GM23338 (cell line): ENCODE results near the gene AFAP1L2. TPM values are rescaled to one million over a fixed set of nuclear protein-coding genes. Genes with fewer than 3 reads are reported as not detected.

ENCODE experiments used
- ATAC-seq: fragments of 200-7000 bp; cut with Tn5 transposase; 3 replicates; pipeline ENCODE4 v1.9.1; 2020
- DNase-seq: peaks from one replicate; pipeline ENCODE4 v3.0.0-alpha.2; 2015; ENCODE audit warnings: low spot score
- H2AFZ ChIP-seq: fragments of 200-600 bp; sonication (generic); 2 replicates; pipeline ENCODE4 v1.8.0; 2016; ENCODE audit warnings: antibody characterized with exemption, mild to moderate bottlenecking, moderate library complexity
- H3F3A ChIP-seq: fragments of 200-600 bp; sonication (generic); replicated peaks from 2 replicates; pipeline ENCODE4 v1.8.0; 2017; ENCODE audit warnings: antibody characterized with exemption, mixed run types, low read depth
- H3K27ac ChIP-seq: fragments of 200-600 bp; sonication (generic); 2 replicates; pipeline ENCODE4 v1.6.1; 2016; ENCODE audit warnings: low read depth
- H3K27me3 ChIP-seq: fragments of 200-600 bp; sonication (generic); 2 replicates; pipeline ENCODE4 v1.8.0; 2016; ENCODE audit warnings: mild to moderate bottlenecking, mixed run types, moderate library complexity; ENCODE audit not compliant: insufficient read depth
- H3K36me3 ChIP-seq: fragments of 200-600 bp; sonication (generic); 2 replicates; pipeline ENCODE4 v1.8.0; 2016; ENCODE audit warnings: mild to moderate bottlenecking; ENCODE audit not compliant: insufficient read depth
- H3K4me1 ChIP-seq: fragments of 200-600 bp; sonication (generic); 2 replicates; pipeline ENCODE4 v1.8.0; 2016; ENCODE audit warnings: mild to moderate bottlenecking, moderate library complexity; ENCODE audit not compliant: insufficient read depth
- H3K4me2 ChIP-seq: fragments of 200-600 bp; sonication (generic); 2 replicates; pipeline ENCODE4 v1.7.1; 2017; ENCODE audit warnings: mixed run types
- H3K4me3 ChIP-seq: fragments of 200-600 bp; sonication (generic); 2 replicates; pipeline ENCODE4 v1.6.1; 2016; ENCODE audit warnings: mixed run types
- H3K79me2 ChIP-seq: fragments of 200-600 bp; sonication (generic); replicated peaks from 2 replicates; pipeline ENCODE4 v1.8.0; 2017; ENCODE audit warnings: mild to moderate bottlenecking; ENCODE audit not compliant: insufficient read depth
- H3K9me2 ChIP-seq: fragments of 200-600 bp; sonication (generic); 2 replicates; pipeline ENCODE4 v1.8.0; 2017; ENCODE audit not compliant: insufficient read depth
- H4K20me1 ChIP-seq: fragments of 200-600 bp; sonication (generic); replicated peaks from 2 replicates; pipeline ENCODE4 v1.8.0; 2017; ENCODE audit warnings: mild to moderate bottlenecking; ENCODE audit not compliant: insufficient read depth
- H3K27ac Mint-ChIP-seq: 2 replicates; pipeline ENCODE4 v1.8.0; 2020; ENCODE audit warnings: inconsistent platforms, mild to moderate bottlenecking, moderate library complexity, mixed read lengths
- H3K27me3 Mint-ChIP-seq: 3 replicates; pipeline ENCODE4 v1.8.0; 2022; ENCODE audit warnings: low read depth, mild to moderate bottlenecking, moderate library complexity, mixed read lengths, inconsistent platforms; ENCODE audit not compliant: insufficient read depth, poor library complexity
- H3K36me3 Mint-ChIP-seq: 3 replicates; pipeline ENCODE4 v1.8.0; 2021; ENCODE audit warnings: low read depth, mild to moderate bottlenecking, inconsistent platforms, moderate library complexity, mixed read lengths
- H3K4me1 Mint-ChIP-seq: 3 replicates; pipeline ENCODE4 v1.8.0; 2020; ENCODE audit warnings: mild to moderate bottlenecking, inconsistent platforms, mixed read lengths
- H3K4me3 Mint-ChIP-seq: 3 replicates; pipeline ENCODE4 v1.8.0; 2021; ENCODE audit warnings: moderate library complexity, mild to moderate bottlenecking, inconsistent platforms, mixed read lengths
- H3K9me3 Mint-ChIP-seq: 3 replicates; pipeline ENCODE4 v1.8.0; 2020; ENCODE audit warnings: moderate library complexity, mild to moderate bottlenecking, inconsistent platforms, mixed read lengths
- EZH2phosphoT487 ChIP-seq: fragments of 200-600 bp; sonication (generic); IDR thresholded peaks from one replicate; pipeline ENCODE4 v1.8.1; 2018; ENCODE audit warnings: antibody characterized with exemption; ENCODE audit not compliant: unreplicated experiment
- POLR2AphosphoS5 ChIP-seq: IDR thresholded peaks from 2 replicates; pipeline ENCODE4 v1.6.1; 2016; ENCODE audit warnings: antibody characterized with exemption, low read depth
- polyA plus RNA-seq: library from polyadenylated mRNA; unstranded; fragments of >200 nt; fragmentation: Nextera tagmentation; extraction: Ambion mirVana; gene quantifications from 2 replicates; pipeline ENCODE4 v1.2.1, GENCODE V29; 2016
- total RNA-seq: library from RNA; depleted of rRNA; stranded (reverse); fragments of >200 nt; shearing (Covaris generic); gene quantifications from 2 replicates; pipeline ENCODE4 v1.2.3, GENCODE V29; 2014
- TF ChIP-seq, protein P1 (sequence below): fragments of 250-450 bp; sonication (Bioruptor Pico); IDR thresholded peaks from 2 replicates; pipeline ENCODE4 v1.5.0; 2020; ENCODE audit warnings: mild to moderate bottlenecking, moderate library complexity

Gene AFAP1L2
- total and polyA plus RNA-seq, 2 experiments from 2014 or later, result 2.3 to 6.5 TPM

DNA sequence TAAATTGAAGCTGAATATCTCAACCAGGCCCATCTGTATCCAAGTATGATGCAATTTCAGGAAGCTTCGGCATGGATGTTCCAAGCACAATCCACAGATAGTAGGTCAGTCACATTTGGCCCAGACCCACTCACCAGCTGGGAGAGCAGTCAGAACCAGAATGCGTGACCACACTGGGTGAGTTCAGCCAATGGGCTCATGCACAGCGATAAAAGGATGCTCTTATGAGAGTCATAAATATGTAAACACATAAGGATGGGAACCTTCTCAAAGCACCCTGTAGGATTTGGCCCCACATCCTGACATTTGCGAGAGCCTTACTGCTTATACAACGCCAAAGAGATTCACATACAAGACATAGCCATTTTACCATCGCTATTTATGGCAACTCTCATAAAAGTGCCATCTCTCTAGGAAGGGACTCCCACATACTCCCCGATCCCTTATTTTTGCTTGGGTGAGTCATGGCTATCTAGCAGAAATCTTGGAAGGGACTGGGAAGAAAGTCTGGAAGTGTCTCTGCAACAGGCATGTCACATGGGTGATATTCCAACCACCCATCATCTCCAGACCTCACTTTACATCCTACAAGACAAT is 3.0 kb downstream of the AFAP1L2 start:
- Histone ChIP-seq H3F3A (no peaks in the 10 kb centered on the region), H3K27ac (no peak overlapping the region)
- H3K27me3 Mint-ChIP-seq, result peaks cover 31% of the 10 kb centered on the region

More for the DNA sequence above, 3.0 kb downstream of the AFAP1L2 start:
- no peaks in the 10 kb centered on the region; the same call in 2 of the 3 replicates for H3K9me3 Mint-ChIP-seq
- no peak overlapping the region for H3K4me3 ChIP-seq
- peaks cover 29% of the 10 kb centered on the region for H3K4me1 Mint-ChIP-seq
- no peaks in the 10 kb centered on the region for H3K9me2 ChIP-seq
- H3K36me3 Mint-ChIP-seq, result no peaks in the 10 kb centered on the region; the same call in 2 of the 3 replicates
- ATAC-seq (no peak), DNase-seq (no peak)
- no peaks in the 10 kb centered on the region for H3K79me2 ChIP-seq
- H2AFZ ChIP-seq, result no peak overlapping the region
- no peaks in the 10 kb centered on the region for H4K20me1 ChIP-seq
- H3K36me3 ChIP-seq, result no peaks in the 10 kb centered on the region
- no peak overlapping the region for H3K4me3 Mint-ChIP-seq
- TF ChIP-seq, protein P1, sequence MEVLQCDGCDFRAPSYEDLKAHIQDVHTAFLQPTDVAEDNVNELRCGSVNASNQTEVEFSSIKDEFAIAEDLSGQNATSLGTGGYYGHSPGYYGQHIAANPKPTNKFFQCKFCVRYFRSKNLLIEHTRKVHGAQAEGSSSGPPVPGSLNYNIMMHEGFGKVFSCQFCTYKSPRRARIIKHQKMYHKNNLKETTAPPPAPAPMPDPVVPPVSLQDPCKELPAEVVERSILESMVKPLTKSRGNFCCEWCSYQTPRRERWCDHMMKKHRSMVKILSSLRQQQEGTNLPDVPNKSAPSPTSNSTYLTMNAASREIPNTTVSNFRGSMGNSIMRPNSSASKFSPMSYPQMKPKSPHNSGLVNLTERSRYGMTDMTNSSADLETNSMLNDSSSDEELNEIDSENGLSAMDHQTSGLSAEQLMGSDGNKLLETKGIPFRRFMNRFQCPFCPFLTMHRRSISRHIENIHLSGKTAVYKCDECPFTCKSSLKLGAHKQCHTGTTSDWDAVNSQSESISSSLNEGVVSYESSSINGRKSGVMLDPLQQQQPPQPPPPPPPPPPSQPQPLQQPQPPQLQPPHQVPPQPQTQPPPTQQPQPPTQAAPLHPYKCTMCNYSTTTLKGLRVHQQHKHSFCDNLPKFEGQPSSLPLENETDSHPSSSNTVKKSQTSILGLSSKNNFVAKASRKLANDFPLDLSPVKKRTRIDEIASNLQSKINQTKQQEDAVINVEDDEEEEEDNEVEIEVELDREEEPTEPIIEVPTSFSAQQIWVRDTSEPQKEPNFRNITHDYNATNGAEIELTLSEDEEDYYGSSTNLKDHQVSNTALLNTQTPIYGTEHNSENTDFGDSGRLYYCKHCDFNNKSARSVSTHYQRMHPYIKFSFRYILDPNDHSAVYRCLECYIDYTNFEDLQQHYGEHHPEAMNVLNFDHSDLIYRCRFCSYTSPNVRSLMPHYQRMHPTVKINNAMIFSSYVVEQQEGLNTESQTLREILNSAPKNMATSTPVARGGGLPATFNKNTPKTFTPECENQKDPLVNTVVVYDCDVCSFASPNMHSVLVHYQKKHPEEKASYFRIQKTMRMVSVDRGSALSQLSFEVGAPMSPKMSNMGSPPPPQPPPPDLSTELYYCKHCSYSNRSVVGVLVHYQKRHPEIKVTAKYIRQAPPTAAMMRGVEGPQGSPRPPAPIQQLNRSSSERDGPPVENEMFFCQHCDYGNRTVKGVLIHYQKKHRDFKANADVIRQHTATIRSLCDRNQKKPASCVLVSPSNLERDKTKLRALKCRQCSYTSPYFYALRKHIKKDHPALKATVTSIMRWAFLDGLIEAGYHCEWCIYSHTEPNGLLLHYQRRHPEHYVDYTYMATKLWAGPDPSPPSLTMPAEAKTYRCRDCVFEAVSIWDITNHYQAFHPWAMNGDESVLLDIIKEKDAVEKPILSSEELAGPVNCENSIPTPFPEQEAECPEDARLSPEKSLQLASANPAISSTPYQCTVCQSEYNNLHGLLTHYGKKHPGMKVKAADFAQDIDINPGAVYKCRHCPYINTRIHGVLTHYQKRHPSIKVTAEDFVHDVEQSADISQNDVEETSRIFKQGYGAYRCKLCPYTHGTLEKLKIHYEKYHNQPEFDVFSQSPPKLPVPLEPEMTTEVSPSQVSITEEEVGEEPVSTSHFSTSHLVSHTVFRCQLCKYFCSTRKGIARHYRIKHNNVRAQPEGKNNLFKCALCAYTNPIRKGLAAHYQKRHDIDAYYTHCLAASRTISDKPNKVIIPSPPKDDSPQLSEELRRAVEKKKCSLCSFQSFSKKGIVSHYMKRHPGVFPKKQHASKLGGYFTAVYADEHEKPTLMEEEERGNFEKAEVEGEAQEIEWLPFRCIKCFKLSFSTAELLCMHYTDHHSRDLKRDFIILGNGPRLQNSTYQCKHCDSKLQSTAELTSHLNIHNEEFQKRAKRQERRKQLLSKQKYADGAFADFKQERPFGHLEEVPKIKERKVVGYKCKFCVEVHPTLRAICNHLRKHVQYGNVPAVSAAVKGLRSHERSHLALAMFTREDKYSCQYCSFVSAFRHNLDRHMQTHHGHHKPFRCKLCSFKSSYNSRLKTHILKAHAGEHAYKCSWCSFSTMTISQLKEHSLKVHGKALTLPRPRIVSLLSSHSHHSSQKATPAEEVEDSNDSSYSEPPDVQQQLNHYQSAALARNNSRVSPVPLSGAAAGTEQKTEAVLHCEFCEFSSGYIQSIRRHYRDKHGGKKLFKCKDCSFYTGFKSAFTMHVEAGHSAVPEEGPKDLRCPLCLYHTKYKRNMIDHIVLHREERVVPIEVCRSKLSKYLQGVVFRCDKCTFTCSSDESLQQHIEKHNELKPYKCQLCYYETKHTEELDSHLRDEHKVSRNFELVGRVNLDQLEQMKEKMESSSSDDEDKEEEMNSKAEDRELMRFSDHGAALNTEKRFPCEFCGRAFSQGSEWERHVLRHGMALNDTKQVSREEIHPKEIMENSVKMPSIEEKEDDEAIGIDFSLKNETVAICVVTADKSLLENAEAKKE (CRISPR knock-in tag), result no peak
- TF ChIP-seq POLR2AphosphoS5 (no peak), EZH2phosphoT487 (no peak)
- peaks cover 22% of the 10 kb centered on the region for H3K4me1 ChIP-seq
- H3K27me3 ChIP-seq, result peaks cover 48% of the 10 kb centered on the region
- H3K27ac Mint-ChIP-seq, result no peak overlapping the region
- H3K4me2 ChIP-seq, result no peak overlapping the region
